HEK293 (cell line): ENCODE data around the gene ERF.

ENCODE experiments used
- CTCF ChIA-PET: fragments of 350-600 bp; formaldehyde crosslinking; extraction: SDS; loops from one replicate; lab custom pipeline; 2021; ENCODE audit warnings: antibody characterized with exemption; lab: Yijun Ruan, JAX
- POLR2A ChIA-PET: fragments of 300-600 bp; formaldehyde crosslinking; extraction: SDS; loops from one replicate; lab custom pipeline; 2020; ENCODE audit warnings: antibody characterized with exemption, inconsistent platforms; lab: Yijun Ruan, JAX
- H3K27ac ChIP-seq: fragments of 200-500 bp; sonication (Bioruptor generic); 2 replicates; pipeline ENCODE4 v1.5.1; 2014; ENCODE audit warnings: low read depth, low read length, control low read depth, inconsistent platforms; ENCODE audit errors: extremely low read depth
- H3K36me3 ChIP-seq, 2 experiments: fragments of 200-500 bp in 1 of 2; sonication (Bioruptor generic) in 1 of 2; 1 replicate in 1 of 2; 2 replicates in 1 of 2; pipeline ENCODE4 v1.5.1; 2014 to 2017; ENCODE audit warnings: inconsistent platforms in 2 of 2, low read length in 2 of 2; ENCODE audit not compliant: control insufficient read depth in 2 of 2, insufficient read depth in 1 of 2
- H3K4me1 ChIP-seq: fragments of 200-500 bp; sonication (Bioruptor generic); 2 replicates; pipeline ENCODE4 v1.5.1; 2014; ENCODE audit warnings: mild to moderate bottlenecking, low read length, inconsistent platforms; ENCODE audit not compliant: control insufficient read depth, insufficient read depth
- H3K4me3 ChIP-seq: 2 replicates; pipeline ENCODE4 v1.5.1; 2011; ENCODE audit warnings: low read depth, mild to moderate bottlenecking, control low read depth, low read length, moderate library complexity
- H3K9me3 ChIP-seq: fragments of 200-500 bp; sonication (Bioruptor generic); 2 replicates; pipeline ENCODE4 v1.5.1; 2014; ENCODE audit warnings: low read depth, low read length, inconsistent platforms; ENCODE audit not compliant: control insufficient read depth, insufficient read depth
- EGR2 ChIP-seq: fragments of 450-650 bp; formaldehyde crosslinking; IDR thresholded peaks from 2 replicates; pipeline ENCODE4 v1.5.1; 2016; ENCODE audit warnings: low read depth, missing biosample characterization, missing genetic modification characterization
- HOXD13 ChIP-seq: sonication (generic); formaldehyde crosslinking; IDR thresholded peaks from 2 replicates; pipeline ENCODE4 v1.8.0; 2022; ENCODE audit warnings: missing genetic modification reagents, borderline replicate concordance
- KLF1 ChIP-seq: fragments of 450-650 bp; formaldehyde crosslinking; IDR thresholded peaks from 2 replicates; pipeline ENCODE4 v1.5.1; 2016; ENCODE audit warnings: missing biosample characterization, missing genetic modification characterization
- ZFHX2 ChIP-seq: fragments of 450-650 bp; formaldehyde crosslinking; conservative IDR thresholded peaks from 2 replicates; pipeline ENCODE4 v1.5.1; 2016; ENCODE audit warnings: missing biosample characterization, missing genetic modification characterization
- ZNF114 ChIP-seq: fragments of 450-650 bp; formaldehyde crosslinking; IDR thresholded peaks from 2 replicates; pipeline ENCODE4 v1.5.0; 2017; ENCODE audit warnings: missing biosample characterization, missing genetic modification characterization
- ZNF155 ChIP-seq: fragments of 450-650 bp; formaldehyde crosslinking; IDR thresholded peaks from 2 replicates; pipeline ENCODE4 v1.5.1; 2016; ENCODE audit warnings: missing biosample characterization, missing genetic modification characterization
- ZNF157 ChIP-seq: fragments of 450-650 bp; formaldehyde crosslinking; IDR thresholded peaks from 2 replicates; pipeline ENCODE4 v1.5.1; 2016; ENCODE audit warnings: missing biosample characterization, missing genetic modification characterization
- ZNF555 ChIP-seq: fragments of 450-650 bp; formaldehyde crosslinking; conservative IDR thresholded peaks from 2 replicates; pipeline ENCODE4 v1.5.1; 2017; ENCODE audit warnings: missing biosample characterization, mild to moderate bottlenecking, missing genetic modification characterization, inconsistent platforms
- TF ChIP-seq, protein P1 (sequence below): fragments of 450-650 bp; formaldehyde crosslinking; IDR thresholded peaks from 2 replicates; pipeline ENCODE4 v1.5.1; 2017; ENCODE audit warnings: missing biosample characterization, missing genetic modification characterization
- TF ChIP-seq, protein P2 (sequence below): fragments of 450-650 bp; formaldehyde crosslinking; IDR thresholded peaks from 2 replicates; pipeline ENCODE4 v1.5.1; 2016; ENCODE audit warnings: missing biosample characterization, missing genetic modification characterization
- TF ChIP-seq, protein P3 (sequence below): sonication (generic); formaldehyde crosslinking; IDR thresholded peaks from 2 replicates; pipeline ENCODE4 v1.8.1; 2022; ENCODE audit warnings: mild to moderate bottlenecking, moderate library complexity, missing genetic modification reagents
- TF ChIP-seq, protein P4 (sequence below): fragments of 450-650 bp; formaldehyde crosslinking; IDR thresholded peaks from 2 replicates; pipeline ENCODE4 v1.5.1; 2016; ENCODE audit warnings: missing biosample characterization, missing genetic modification characterization

The ERF gene

DNA sequence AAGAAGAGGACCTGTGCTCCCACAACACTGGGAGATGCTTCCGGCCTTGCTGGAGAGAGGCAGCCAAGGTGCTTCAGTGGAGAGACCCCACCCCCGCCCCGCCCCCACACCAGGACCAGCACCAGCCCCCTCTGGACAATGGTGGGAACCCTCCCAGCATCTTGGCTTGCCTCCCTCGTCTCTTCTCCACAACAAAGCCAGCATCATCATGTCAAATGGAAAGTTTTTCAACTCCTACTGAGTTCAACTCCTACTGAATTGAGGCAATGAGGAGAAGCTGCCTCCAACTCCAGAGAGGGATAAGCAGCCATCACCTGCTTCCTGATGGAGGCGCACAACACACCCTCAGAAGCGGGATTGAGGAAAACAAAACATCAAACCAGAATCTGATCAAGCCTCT is 50.3 kb downstream of the ERF start:
- CTCF ChIA-PET: interaction anchor here (1.2 to 1.6 kb wide), 2 partner anchors 18 to 170 kb away, joined by 3 to 4 read pairs; no protein-coding TSS in a partner anchor
- no peaks in the 10 kb centered on the region for H3K4me1 ChIP-seq
- H3K27ac ChIP-seq: no peak overlapping the region
- no peaks in the 10 kb centered on the region for H3K9me3 ChIP-seq
- H3K4me3 ChIP-seq: no peak overlapping the region
- TF ChIP-seq, protein P1, sequence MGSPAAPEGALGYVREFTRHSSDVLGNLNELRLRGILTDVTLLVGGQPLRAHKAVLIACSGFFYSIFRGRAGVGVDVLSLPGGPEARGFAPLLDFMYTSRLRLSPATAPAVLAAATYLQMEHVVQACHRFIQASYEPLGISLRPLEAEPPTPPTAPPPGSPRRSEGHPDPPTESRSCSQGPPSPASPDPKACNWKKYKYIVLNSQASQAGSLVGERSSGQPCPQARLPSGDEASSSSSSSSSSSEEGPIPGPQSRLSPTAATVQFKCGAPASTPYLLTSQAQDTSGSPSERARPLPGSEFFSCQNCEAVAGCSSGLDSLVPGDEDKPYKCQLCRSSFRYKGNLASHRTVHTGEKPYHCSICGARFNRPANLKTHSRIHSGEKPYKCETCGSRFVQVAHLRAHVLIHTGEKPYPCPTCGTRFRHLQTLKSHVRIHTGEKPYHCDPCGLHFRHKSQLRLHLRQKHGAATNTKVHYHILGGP (tag by site-specific recombination): no peak
- peak; percentile 53 for TF ChIP-seq ZFHX2
- no peak for TF ChIP-seq ZNF114 (tag by site-specific recombination)
- peak; percentile 58; the same call in 1 of the 2 replicates for TF ChIP-seq EGR2 (tag by site-specific recombination)
- no peak for TF ChIP-seq KLF1 (tag by site-specific recombination)
- TF ChIP-seq, all 188 proteins: peak for 2
- POLR2A ChIA-PET: no interaction called here
- peaks cover 87 to 98% of the 10 kb centered on the region in 2 experiments for H3K36me3 ChIP-seq

DNA sequence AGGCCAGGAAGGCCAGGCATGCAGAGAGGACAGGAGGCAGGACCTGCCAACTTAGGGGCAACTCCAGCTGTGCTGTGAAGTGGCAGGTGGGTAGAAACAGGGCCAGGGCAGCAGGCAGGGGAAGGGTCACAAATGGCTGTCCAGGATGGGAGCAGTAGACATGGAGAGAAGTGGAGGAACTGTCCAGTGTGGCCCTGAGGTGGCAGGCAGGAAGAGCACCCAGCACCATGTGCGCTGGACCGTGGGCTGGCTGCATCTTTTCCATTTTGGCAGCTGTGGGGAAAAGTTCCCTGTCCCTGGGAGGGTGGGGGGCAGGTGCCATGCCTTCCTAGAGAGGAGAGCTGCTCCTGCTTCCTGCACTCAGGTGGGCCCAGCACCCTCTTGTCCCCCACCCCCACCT is 51.2 kb downstream of the ERF start:
- Histone ChIP-seq H3K36me3 (peaks cover 81 to 98% of the 10 kb centered on the region in 2 experiments), H3K9me3 (no peaks in the 10 kb centered on the region), H3K4me3 (no peak overlapping the region), H3K27ac (no peak overlapping the region), H3K4me1 (no peaks in the 10 kb centered on the region)
- TF ChIP-seq, protein P2, sequence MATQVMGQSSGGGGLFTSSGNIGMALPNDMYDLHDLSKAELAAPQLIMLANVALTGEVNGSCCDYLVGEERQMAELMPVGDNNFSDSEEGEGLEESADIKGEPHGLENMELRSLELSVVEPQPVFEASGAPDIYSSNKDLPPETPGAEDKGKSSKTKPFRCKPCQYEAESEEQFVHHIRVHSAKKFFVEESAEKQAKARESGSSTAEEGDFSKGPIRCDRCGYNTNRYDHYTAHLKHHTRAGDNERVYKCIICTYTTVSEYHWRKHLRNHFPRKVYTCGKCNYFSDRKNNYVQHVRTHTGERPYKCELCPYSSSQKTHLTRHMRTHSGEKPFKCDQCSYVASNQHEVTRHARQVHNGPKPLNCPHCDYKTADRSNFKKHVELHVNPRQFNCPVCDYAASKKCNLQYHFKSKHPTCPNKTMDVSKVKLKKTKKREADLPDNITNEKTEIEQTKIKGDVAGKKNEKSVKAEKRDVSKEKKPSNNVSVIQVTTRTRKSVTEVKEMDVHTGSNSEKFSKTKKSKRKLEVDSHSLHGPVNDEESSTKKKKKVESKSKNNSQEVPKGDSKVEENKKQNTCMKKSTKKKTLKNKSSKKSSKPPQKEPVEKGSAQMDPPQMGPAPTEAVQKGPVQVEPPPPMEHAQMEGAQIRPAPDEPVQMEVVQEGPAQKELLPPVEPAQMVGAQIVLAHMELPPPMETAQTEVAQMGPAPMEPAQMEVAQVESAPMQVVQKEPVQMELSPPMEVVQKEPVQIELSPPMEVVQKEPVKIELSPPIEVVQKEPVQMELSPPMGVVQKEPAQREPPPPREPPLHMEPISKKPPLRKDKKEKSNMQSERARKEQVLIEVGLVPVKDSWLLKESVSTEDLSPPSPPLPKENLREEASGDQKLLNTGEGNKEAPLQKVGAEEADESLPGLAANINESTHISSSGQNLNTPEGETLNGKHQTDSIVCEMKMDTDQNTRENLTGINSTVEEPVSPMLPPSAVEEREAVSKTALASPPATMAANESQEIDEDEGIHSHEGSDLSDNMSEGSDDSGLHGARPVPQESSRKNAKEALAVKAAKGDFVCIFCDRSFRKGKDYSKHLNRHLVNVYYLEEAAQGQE (tag by site-specific recombination): peak; percentile 97
- TF ChIP-seq HOXD13 (CRISPR knock-in tag): no peak
- no peak for TF ChIP-seq ZNF157 (tag by site-specific recombination)
- TF ChIP-seq, protein P3, sequence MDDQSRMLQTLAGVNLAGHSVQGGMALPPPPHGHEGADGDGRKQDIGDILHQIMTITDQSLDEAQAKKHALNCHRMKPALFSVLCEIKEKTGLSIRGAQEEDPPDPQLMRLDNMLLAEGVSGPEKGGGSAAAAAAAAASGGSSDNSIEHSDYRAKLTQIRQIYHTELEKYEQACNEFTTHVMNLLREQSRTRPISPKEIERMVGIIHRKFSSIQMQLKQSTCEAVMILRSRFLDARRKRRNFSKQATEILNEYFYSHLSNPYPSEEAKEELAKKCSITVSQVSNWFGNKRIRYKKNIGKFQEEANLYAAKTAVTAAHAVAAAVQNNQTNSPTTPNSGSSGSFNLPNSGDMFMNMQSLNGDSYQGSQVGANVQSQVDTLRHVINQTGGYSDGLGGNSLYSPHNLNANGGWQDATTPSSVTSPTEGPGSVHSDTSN (CRISPR knock-in tag): no peak
- no peak for TF ChIP-seq ZNF555 (tag by site-specific recombination)
- no peak for TF ChIP-seq ZNF155 (tag by site-specific recombination)
- TF ChIP-seq, protein P4, sequence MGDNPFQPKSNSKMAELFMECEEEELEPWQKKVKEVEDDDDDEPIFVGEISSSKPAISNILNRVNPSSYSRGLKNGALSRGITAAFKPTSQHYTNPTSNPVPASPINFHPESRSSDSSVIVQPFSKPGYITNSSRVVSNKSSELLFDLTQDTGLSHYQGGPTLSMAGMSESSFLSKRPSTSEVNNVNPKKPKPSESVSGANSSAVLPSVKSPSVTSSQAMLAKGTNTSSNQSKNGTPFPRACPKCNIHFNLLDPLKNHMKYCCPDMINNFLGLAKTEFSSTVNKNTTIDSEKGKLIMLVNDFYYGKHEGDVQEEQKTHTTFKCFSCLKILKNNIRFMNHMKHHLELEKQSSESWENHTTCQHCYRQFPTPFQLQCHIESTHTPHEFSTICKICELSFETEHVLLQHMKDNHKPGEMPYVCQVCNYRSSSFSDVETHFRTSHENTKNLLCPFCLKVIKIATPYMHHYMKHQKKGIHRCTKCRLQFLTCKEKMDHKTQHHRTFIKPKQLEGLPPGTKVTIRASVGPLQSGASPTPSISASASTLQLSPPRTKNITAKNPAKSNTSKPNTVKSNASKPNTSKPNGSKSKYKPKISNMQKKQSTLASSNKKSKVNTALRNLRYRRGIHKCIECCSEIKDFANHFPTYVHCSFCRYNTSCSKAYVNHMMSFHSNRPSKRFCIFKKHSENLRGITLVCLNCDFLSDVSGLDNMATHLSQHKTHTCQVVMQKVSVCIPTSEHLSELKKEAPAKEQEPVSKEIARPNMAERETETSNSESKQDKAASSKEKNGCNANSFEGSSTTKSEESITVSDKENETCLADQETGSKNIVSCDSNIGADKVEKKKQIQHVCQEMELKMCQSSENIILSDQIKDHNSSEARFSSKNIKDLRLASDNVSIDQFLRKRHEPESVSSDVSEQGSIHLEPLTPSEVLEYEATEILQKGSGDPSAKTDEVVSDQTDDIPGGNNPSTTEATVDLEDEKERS (tag by site-specific recombination): no peak
- ChIA-PET POLR2A (no interaction called here), CTCF (interaction anchor here (0.6 kb wide), 1 partner anchor 430 kb away, joined by 3 read pairs; no protein-coding TSS in a partner anchor)
